LNCaP clone FGC (cell line): Measurements from ENCODE around the gene KCTD16.

Experiments used
- DNase-seq: peaks from one replicate; pipeline ENCODE4 v3.0.0-alpha.2; 2011; ENCODE audit warnings: low read depth
- H3K4me3 ChIP-seq: 2 replicates; pipeline ENCODE4 v1.5.1; 2011; ENCODE audit warnings: mild to moderate bottlenecking, low read depth, low read length, control low read depth
- TF ChIP-seq, protein P1 (sequence below): IDR thresholded peaks from 2 replicates; pipeline ENCODE4 v1.5.1; 2012; ENCODE audit warnings: mild to moderate bottlenecking; ENCODE audit not compliant: control insufficient read depth, insufficient read depth; ENCODE audit errors: extremely low read depth

The KCTD16 gene

DNA sequence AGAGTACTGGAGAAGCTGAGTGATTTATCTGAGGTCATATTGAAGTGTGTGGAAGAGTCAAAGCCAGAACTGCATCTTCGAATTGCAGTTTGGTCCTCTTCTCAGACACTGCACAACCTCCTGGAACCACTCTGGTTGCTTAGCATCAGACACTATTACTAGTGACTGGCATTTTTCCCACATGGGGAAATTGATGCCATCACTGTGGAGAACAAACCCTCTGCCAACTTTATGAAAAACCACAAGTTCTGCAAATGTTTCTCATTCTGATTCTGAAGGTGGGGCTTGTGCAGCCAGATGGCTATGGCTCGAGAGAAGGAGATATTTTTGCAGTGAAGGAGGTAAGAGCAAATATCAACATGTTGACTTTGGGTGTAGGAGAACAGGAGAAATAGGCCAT is 67.2 kb downstream of the KCTD16 start:
- DNase-seq = no peak
- TF ChIP-seq, protein P1, sequence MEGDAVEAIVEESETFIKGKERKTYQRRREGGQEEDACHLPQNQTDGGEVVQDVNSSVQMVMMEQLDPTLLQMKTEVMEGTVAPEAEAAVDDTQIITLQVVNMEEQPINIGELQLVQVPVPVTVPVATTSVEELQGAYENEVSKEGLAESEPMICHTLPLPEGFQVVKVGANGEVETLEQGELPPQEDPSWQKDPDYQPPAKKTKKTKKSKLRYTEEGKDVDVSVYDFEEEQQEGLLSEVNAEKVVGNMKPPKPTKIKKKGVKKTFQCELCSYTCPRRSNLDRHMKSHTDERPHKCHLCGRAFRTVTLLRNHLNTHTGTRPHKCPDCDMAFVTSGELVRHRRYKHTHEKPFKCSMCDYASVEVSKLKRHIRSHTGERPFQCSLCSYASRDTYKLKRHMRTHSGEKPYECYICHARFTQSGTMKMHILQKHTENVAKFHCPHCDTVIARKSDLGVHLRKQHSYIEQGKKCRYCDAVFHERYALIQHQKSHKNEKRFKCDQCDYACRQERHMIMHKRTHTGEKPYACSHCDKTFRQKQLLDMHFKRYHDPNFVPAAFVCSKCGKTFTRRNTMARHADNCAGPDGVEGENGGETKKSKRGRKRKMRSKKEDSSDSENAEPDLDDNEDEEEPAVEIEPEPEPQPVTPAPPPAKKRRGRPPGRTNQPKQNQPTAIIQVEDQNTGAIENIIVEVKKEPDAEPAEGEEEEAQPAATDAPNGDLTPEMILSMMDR = no peak
- no peak overlapping the region for H3K4me3 ChIP-seq

DNA sequence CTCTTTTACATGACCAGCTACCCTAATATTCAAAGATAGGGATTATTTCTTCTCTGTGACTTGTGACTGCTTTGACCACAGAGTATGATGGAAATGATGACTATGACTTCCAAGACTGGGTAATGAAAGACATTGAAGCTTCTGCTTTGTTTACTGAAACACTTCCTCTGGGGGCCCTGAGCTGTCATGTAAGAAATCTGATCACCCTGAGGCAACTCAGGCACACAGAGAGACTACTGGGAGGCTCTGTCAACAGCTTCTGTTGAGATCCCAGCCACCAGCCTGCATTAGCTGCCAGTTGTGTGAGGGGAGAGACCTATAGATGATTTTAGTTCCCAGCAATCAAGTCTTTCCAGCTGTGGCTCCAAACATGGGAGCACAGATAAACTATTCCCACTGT is 76.5 kb downstream of the KCTD16 start:
- TF ChIP-seq, protein P1 = no peak
- no peak for DNase-seq
- H3K4me3 ChIP-seq = no peak overlapping the region

DNA sequence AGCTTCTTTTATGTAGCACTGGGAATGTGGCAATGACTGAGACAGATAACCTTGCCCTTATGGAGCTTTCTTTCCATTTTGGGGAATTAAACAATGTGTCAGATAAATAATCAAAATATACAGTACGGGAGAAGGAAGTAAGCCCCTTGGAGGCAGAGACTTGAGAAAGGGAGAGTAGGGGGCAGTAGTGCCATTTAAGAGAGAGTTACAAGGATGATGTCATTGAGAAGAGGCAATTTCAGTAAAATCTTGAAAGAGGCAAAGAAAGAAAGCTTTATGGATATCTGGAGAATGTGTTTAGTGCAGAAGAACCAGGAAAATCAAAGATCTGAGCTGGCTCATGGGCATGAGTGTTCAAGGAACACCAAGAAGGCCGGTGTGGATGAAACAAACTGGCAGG is 77.3 kb downstream of the KCTD16 start:
- DNase-seq = no peak
- no peak overlapping the region for H3K4me3 ChIP-seq
- TF ChIP-seq, protein P1 = no peak

DNA sequence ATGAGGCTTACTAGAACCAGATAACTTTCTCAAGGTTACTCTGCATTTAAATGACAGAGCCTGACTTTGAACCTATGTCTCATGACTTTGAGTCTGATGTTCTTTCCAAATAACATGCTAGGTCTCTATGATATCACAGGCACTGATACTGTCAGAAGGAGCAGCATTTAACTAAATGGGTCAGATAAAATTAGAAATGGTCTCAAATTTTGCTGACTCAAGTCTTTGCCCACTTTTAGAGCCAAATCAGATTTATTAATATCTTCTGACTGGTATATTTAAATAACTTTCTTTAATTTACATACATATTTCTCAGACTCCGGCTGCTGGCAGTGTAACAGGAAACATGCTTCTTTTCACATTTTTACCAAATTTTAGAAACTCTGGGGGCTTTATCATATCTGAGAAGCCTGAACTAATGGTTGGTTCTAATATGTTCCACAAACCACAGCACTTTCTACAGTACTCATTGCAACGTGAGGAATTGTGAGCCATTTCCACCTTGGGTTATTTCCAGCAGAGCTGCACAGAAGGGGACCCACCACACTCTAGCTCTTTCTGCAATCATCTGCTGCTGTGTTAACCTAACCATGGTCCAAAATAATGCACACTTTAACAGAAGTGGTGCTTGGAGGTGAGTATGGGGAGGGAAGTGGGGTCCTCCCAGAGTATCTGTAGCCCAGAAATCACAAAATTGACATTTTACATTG is 79.2 kb downstream of the KCTD16 start:
- no peak overlapping the region for H3K4me3 ChIP-seq
- TF ChIP-seq, protein P1 = no peak
- DNase-seq = no peak

DNA sequence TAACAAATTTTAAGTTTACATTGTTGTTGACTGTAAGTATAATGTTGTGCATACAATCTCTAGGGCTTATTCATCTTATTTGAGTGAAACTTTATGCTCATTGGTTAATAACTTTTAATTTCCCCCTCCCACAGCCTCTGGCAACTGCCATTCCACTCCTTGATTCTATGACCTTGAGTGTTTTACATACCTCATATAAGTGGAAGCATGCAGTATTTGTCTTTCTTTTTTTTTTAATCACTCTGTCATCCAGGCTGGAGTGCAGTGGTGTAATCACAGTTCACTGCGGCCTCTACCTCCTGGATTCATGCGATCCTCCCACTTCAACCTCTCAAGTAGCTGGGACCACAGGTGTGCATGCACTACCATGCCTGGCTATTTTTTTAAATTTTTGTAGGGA is 83.9 kb downstream of the KCTD16 start:
- TF ChIP-seq, protein P1 = no peak
- no peak for DNase-seq
- H3K4me3 ChIP-seq = no peak overlapping the region

DNA sequence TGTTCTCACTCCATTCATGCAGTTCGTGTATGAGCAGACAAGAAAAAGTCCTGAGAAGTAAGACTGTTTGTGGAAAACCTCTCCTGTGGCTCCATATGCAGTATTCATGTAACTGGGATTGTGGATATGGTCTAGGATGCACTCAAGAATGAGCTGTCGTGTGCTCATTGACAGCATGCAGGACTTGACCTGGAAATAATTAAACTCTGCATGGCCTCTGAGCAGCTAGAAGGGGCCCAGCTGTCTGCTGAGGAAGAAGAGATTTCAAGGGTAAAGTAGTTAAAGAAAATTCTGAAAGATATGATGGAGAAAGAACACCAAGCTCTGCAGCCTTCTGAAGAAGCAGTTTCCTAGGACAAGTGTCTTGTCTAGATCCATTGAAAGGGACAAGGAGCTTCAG is 89.4 kb downstream of the KCTD16 start:
- TF ChIP-seq, protein P1 = no peak
- H3K4me3 ChIP-seq = no peak overlapping the region
- DNase-seq = no peak

DNA sequence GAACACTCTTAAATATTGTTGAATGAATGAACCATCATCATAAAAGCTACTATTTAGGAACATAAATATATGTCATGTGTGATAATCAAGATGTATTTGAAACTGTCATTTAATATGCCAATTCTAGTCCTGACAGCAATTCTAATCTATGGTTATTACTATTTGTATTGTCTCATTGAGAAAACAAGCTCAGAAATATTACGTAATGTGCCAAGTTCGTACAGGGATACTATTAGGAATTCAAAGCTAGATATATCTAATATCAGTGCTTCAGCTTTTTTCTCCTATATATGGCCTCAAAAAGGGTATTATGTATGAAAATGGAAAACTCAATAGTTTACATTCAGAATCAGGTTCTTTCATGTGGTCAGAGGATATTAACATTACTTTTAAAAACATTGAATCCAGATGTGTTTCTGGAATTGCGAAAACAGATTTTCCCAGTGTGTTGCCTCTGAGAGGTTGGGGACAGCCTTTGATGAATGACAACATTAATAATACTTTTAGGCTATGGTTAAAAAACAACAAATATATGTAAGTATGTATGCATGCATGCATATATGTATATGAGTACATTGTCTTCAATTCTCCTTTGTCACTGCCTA is 95.1 kb downstream of the KCTD16 start:
- DNase-seq = no peak
- TF ChIP-seq, protein P1 = no peak
- H3K4me3 ChIP-seq = no peak overlapping the region
